ENCODE results near the gene NCAPG2.

Gene NCAPG2

DNA sequence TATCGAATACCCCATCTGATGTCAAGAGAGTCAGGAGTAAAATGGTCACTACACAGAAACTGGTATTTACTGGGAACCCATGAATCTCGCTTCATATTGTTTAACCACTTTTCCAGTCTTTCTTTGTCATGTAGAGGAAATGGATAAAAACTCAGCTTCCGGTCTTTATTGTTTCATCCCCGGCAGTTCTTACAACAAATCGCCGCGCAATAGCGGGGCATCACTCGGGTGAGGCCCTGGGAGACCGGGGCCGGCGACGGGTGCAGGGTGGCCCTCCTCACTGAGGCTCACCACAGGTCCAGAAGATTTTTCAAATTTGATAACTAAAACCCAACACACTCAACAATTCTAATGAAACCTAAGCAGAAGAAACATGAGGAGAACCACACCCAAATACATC lies 81.4 kb downstream of the NCAPG2 start:
- DNase-seq = no peak

DNA sequence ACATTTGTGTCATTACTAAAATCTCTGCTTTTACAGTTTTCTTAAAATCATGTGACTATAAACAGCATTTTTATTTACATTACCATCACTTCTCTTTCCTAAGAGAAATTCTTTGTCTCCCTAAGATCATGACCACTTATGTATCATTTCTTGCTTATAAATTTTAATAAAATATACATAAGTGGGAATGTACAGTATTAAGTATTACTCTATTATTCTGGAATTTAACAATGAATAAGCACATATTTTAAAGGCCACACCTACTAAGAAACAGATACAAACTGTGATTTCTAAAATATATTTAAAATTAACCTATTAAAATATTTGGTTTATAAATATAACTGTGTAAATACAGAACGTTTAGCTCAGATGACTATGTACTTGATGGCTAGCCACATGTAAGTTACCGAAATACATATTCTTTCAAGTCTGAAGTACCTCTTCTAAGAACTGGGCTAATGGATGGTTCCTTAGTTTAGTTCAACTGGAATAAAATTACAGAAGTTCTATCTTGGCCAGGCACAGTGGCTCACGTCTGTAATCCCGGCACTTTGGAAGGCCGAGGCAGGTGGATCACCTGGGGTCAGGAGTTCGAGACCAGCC lies 83.7 kb downstream of the NCAPG2 start:
- DNase-seq = no peak

DNA sequence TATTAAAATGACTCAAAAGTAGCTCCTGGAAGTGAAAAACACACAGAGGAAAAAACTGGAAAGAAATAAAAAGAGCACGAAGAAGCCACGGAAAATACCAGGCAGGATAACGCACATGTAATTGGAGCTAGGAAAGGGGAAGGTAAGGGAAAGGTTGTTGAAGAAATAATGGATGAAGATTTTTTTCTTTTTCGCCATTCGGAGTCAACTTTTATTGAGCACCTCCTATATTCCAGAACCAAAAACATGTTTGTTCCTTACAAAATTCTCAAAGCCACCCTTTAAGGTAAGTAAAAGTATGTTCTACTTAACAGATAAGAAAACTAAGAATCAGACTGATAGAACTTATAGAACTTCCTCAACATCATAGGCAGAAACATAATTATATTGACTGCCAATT lies 84.2 kb downstream of the NCAPG2 start:
- no peak for DNase-seq

DNA sequence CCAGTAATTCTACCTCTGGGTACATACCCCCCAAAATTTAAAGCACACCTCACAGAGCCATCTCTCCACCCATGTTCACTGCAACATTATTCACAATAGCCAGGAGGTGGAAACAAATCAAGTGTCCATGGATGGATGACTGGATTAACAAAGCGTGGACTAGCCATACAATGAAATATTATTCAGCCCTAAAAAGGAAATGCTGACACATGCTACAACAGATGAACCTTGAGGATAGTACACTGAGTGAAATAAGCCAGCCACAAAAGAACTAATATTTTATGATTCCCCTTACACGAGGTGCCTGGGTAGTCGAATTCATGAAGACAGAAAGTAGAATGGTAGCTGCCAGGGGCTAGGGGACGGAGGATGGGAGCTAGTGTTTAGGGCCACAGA lies 85.9 kb downstream of the NCAPG2 start:
- no peak for DNase-seq

DNA sequence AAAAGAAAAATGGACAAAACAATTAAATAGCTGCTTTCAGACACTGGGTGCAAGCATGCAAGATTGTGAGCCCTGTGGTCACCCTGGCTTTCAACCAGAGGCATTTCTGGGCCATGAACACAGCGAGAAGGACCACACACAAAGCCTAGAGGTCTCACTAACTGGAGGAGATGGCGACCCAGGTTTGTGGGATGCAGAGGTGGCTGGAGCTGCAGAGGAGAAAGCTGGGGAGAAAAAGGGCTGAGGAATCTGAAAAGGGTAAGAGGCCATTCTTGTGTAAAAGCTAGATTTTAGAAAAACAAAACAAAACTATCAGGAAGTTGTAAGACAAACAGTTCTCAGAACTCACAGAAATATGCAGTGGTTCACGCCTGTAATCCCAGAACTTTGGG lies 86.9 kb downstream of the NCAPG2 start:
- peak; percentile 29 for DNase-seq

DNA sequence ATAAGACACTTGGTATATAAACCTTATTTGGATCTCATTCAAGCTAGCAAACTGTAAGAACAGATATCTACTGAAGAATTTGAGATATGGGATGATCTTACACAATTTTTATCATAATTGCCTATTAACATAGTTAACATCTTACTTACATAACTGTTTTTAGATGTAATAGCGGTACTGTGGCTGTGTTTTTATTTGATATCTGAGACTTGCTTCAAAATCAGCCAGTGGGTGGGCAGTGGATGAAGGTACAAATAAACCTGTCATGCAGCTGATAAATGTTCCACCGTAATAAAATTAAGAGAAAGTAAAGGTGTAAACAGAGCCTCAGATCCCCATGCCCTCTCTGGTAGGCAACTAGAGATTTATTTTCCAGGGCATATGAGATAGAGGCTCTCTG lies 88.6 kb downstream of the NCAPG2 start:
- DNase-seq = no peak

DNA sequence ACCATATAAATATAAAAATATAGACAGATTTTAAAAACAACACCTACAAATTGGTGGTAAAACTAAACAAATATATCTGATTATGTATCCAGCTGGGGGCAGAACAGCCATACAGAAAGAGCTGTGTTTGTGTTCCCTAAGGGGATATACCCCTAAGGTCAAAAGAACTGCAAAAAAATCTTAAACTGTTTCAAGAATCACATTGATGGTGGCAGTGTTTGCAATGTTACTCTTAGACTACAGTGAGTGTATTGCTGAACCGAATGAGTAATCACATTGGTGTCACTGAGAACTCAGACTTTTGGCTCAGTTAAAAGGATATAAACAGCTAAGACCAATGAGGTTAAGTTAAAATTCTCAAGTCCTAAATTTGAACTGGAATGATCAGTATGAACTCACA lies 89.9 kb downstream of the NCAPG2 start:
- peak; percentile 45 for DNase-seq

DNA sequence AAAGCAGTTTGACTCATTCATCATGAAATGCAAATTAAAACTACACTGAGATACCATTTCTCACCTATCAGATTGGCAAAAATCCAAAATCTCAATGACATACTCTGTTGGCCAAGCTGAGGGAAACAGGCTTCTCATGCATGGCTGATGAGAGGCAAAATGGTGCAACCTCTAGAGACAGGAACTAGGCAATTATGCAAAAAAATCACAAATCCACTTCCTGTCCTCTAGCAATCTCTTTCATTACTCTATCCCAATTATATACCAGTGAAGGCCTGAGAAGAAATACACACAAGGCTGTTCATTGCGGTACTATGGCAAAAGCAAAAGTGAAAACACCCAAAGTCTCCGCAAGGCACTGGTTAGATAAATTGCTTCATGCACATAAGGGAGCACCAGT lies 91.1 kb downstream of the NCAPG2 start:
- DNase-seq = no peak

DNA sequence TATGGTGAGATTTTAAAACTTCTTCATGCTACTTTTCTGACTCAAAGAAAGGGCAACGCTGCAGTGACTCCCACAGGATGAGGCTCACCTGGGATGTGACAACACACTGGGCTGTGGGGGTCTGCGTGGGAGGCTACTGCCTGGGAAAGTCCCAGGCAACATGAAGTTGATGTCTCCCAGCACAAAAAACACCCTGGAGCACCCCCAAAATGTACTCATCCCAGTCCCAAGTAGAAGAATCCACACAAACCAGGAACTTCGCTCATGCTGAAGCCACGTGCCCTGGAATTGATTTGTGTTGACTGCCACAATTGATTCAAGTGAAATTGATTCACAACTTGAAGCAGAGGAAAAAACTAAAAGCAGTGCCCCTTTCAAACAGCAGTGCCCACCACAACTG lies 92.1 kb downstream of the NCAPG2 start:
- DNase-seq = no peak

DNA sequence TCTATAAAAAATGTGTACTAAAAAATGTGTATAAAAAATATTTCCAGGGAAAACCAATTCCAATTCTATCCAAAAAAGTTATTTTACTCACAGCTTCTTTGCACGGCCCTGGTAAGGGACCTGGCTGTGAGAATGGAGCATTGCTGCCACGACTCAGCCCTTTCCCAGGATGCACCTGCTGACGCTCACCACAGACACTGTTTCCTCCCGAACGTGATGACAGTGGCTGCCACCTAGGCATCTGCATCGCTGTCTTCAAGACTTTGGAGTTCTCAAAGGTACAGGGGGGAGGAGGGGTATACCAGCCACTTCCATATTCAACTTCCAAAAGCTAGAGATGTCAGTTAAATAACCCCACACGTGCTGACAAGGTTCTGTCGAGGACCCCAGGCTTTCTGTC lies 93.1 kb downstream of the NCAPG2 start:
- no peak for DNase-seq

DNA sequence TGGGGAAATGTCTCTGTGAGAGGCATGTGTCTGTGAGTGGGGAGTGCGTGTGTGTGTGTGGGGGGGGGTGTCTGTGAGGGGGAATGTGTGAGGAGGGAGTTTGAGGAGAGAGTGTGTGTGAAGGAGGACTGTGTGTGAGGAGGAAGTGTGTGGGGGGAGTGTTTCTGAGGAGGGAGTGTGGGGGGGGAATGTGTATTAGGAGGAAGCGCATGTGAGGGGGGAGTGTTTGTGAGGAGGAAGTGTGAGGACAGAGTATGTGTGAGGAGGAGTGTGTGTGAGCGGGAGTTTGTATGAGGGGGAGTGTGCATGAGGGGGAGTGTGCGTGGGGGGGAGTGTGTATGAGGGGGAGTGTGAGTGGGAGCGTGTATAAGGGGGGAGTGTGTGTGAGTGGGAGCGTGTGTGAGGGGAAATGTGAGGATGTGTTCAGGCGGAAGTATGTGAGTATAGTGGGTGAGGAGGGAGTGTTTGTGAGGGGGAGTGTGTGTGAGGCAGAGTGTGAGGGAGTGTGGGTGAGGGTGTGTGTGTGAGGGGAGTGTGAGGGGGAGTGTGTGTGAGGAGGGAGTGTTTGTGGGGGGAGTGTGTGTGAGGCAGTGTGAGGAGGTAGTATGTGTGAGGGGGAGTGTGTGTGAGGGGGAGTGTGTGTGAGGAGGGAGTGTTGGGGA lies 95.2 kb downstream of the NCAPG2 start:
- no peak for DNase-seq

DNA sequence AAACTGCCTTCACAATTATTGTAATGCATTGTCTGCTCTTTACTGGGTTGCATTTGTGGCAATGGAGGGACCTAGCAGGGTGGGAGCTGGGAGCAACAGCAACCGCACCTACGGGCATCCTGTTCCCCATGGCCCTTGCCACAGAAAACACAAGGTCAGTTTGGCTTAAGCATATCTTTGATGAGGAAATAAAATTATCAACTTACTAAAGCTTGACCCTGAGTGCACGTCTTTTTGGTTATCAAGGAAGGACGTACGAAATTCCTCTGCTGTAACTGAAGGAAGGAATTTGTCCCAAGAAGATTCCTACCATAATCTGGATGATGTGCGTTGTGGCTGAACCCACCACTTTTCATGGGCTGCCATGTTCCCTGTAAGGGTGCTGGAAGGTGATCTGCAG lies 97.0 kb downstream of the NCAPG2 start:
- no peak for DNase-seq

DNA sequence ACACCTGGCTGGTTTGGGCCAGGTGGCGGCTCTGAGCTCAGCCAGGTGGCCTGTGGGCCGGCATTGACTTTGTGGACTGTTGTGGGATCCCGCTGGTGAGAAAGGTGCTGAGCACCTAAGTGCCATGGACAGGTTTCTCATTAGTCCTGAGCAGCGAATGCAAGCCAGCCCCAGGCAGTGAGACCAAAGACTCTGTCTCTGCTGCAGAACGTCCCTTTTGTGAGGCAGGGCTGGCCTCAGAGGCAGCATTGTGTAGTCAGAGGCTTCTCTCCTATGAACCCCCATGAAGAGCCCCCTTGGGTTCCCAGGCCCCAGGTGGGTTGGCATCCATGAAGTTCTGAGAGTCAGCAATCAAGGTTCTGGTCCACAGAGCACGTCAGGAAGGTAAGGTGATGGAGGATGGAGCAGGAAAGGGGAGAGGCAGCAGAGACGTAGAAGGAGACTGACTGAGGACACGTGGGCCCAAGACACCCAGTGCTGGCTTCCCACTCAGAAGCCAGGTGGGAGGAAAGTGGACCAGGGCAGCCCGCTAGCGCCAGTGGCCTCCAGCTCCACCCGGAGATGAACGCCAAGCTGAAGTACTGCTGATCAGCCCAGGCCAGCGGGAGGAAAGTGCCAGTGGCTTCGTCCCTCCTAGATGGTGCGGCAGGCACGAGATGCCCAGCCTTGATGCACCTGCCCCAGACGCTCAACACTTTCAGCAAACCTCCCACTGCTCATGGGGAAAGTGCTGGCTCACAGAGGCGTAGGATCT lies 97.8 kb downstream of the NCAPG2 start:
- DNase-seq = no peak

DNA sequence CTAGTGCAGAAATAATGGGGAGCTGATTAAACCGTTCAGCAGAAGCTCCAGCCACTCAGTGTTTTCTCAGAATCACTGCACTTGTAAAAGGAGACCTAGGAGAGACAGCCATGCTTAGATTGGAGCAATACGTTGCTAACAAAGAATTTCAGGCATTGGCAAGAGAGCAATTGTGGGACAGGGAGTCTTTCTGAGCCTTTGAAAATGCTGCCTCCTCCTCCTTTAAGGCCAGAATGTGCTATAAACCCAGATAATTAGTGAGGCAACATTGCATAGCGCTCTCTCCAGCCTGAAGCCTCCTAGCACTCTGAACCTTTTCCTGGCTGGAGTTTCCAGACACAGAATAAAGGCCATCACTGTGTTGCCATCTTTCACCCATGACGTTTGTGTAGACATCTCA lies 98.5 kb downstream of the NCAPG2 start:
- DNase-seq = no peak

DNA sequence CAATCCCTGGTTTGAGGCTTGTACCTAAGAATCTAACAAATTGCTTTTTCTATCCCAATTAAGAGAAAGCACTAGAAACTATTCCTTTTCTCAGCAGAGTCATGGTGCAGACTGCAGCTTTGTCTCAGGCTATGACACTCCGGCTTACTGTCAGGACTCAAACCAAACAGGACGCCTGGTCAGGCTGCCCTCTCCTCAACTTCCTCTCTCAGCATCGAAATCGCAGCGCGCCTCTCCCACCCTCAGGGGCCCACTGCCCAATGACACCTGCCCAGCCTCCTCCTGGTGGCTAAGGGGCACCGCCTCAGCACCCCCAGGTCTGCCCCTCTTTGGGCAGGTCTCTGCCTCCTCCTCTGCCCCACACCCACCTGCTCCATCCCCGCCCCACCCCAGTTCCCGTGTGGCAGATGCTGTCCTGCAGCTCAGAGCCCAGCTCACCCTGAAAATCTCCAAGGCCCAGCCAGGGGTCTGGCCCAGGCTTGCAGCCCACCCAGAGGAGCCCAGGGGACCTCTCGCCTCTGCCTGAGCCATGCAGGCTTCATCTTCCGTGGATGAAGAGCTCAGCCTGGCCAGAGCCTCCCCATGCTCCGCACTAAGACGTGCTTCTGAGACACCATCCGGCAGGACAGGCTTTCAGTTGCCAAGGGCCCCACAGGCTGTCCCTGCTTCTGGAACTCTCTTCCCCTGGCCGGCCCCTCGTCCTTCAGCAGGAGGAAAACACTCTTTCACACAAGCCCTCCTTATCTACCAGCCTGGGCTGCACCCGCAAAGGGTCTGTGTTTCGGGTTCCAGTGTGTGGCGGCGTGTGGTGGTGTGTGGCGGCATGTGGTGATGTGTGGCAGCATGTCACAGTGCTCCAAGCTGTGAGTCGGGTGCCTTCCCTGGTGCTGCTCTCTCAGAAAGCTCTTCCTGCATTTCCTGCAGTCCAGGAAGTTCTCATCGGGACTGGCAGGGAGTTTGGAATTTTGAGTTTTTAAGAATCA lies 100.5 kb downstream of the NCAPG2 start:
- no peak for DNase-seq

DNA sequence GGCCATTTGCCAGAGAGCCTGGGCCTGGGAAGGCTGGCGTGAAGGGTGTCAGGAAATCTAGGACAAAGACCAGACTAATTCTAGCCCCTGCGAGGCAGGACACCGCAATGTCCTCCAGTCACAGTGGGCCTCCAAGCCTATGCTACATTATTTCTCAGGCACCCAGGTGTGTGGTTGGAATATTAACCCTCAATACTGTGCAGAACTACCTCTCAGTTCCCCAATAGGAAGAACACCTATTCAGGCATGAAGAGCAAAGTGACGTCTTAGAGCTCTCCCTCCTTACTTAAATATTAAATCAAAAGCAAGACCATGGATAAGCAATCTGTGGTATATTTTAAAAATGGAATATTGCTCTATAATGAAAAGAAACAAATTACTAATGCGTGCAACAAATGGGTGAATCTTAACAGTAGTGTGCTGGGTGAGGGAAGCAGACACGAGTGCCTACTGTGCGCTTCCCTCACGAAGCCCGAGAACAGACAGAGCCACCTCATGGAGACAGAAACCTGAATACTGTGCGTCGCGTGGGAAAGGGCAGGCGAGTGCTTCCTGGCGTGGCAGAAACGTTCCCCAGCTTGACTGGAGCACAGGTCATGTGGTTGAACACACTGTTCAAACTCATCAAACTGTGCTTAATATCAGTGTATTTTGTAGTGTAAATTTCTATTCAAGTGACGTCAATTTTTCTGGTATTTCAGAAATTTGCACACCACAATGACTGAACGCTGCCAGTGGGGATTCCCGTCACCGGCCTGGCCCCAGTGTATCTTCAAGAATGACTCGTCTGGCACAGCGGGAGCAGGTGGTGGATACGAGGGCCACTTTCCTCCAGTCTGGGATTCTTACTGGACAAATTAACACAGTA lies 101.5 kb downstream of the NCAPG2 start:
- DNase-seq = peak; percentile 50

DNA sequence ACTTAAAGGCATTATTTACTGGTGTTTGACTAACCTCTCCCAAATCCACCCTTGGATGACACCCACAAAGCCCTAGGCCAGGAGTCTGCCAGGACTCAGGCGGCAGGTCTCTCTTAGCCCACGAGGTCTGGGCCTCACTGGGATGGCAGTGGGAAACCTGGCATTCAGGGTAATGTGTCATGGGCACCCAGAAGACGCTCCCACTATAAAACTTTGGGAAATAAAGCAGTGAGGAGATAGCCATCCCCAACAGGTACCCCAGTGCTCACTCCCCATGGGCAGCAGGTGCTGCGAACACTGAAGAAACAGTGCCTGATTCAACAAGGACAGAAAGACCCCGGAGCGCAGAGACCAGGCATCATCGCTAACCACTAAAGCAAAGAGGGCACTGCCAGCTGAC lies 102.6 kb downstream of the NCAPG2 start:
- DNase-seq = no peak

DNA sequence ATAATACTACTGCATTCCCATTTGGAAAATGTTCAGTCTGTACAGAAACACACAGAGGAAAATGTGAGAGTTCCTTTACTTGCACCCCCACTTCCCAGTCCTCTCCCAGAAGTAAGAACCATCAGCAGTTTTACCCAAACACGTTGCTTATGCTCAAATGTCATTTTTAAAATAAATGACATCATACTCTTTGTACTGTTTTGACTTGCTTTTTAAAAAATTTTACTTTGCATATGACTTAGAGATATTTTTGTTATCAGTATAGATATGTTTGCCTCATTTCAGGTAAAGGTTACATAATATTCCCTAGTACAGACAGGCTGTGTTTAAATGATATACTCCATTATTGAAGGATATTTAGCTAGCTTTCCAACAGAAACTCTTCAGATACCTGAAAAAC lies 103.5 kb downstream of the NCAPG2 start:
- no peak for DNase-seq

DNA sequence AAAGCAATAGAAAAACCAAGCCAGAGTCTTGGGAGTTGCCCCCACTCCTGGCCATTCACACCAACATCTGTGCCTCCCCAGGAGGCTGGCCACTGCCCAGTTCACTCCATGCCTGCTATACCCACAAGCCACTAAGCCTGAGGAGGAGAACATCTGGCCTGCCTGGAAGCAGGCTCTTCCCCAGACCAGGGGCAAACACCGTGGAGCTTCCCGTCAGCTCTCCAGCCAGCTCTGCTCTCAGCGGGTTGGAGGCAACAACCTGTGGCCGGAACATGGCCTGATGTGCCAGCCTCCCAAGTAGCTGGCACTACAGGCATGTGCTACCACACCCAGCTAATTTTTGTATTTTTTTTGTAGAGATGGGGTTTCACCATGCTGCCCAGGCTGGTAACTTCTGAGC lies 107.9 kb downstream of the NCAPG2 start:
- no peak for DNase-seq

DNA sequence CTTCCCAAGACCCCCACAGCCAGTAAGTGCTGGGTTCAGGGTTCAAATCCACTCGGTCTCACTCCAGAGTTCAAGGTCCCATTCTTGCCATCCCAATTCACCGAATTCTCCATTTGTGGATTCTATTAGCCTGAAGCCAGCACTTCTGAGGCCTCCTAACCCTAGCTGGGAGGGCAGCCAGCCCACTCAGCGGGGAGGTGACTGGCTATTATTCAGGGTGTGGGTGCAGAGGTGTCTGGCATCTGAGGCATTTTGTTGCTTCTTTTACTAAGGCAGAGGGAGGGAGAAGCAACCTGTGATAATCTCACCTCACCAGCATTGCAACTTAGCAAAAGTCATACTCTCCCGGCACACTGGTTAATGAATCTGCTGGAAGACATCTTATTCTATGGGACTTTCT lies 108.3 kb downstream of the NCAPG2 start:
- no peak for DNase-seq

DNA sequence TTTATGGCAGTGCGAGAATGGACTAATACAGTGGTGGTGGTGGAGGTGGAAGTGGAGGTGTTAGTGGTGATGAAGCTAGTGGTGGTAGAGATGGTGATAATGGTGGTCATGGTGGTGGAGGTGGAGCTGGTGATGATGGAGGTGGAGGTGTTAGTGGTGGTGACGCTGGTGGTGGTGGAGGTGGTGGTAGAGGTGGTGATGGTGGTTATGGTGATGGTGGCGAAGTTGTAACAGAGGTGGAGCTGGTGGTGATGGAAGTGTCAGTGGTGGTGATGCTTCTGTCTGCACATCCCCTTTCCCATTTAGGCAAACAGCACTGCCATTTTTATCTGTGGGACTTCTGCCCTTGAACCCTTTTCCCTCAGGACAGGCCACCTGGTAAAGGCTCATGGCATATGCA lies 109.5 kb downstream of the NCAPG2 start:
- DNase-seq = peak; percentile 19

DNA sequence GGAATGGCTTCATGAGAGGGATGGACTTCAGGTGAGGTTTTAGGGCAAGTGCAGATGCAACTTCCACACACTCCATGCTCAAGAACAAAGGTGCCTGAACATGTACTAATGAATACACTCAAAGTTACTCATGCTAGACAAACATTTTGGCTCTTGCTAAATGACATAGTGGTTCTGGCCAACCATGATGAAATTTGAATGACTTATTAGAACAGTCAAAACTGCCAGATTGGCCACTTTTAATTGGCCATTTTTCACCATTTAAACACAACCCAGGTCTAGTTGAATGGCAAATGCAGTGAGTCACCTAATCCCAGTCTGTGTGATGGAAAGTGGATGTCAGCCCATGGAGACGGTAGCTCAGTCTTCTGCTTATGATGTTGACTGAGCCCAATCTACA lies 112.1 kb downstream of the NCAPG2 start:
- DNase-seq = no peak
